ENCODE results near the gene USP12. TPM values are rescaled to one million over a fixed set of nuclear protein-coding genes. Genes with fewer than 3 reads are reported as not detected.

Gene USP12
- total and polyA plus RNA-seq, 3 donors from 2014 or later = 24.3 to 30.2 (median 26.1) TPM

GRCh38 chr13:27117158-27117557, 54.5 kb downstream of the USP12 start:
- no peak for TF ChIP-seq CTCF (IDR thresholded peaks at IDR 0.05)
- TF ChIP-seq POLR2A (IDR thresholded peaks at IDR 0.05) = no peak
- Histone ChIP-seq H3K9me3 (no peaks in the 10 kb centered on the region), H3K4me3 (no peak overlapping the region), H3K27me3 (no peaks in the 10 kb centered on the region), H3K36me3 (ENCODE audit: low read depth, missing control alignments) (no peaks in the 10 kb centered on the region), H3K4me1 (no peaks in the 10 kb centered on the region), H3K27ac (no peak overlapping the region)
- 82 to 85% methylated on average over 1 of the region's 1 CpG for WGBS, 2 donors
- no peak for DNase-seq
- intact Hi-C loops (cut with DNase I; ENCODE audit: low total_unique reads) = no loop called here

GRCh38 chr13:27113436-27113835, 58.2 kb downstream of the USP12 start:
- no peak for DNase-seq
- Histone ChIP-seq H3K27ac (no peak overlapping the region), H3K4me3 (no peak overlapping the region), H3K9me3 (no peaks in the 10 kb centered on the region), H3K36me3 (ENCODE audit: low read depth, missing control alignments) (no peaks in the 10 kb centered on the region), H3K27me3 (no peaks in the 10 kb centered on the region), H3K4me1 (no peaks in the 10 kb centered on the region)
- TF ChIP-seq POLR2A (IDR thresholded peaks at IDR 0.05) (no peak), CTCF (IDR thresholded peaks at IDR 0.05) (no peak)
- WGBS, 2 donors = 88 to 93% methylated on average over 4 of the region's 4 CpGs
- intact Hi-C loops (cut with DNase I; ENCODE audit: low total_unique reads) = no loop called here

DNA sequence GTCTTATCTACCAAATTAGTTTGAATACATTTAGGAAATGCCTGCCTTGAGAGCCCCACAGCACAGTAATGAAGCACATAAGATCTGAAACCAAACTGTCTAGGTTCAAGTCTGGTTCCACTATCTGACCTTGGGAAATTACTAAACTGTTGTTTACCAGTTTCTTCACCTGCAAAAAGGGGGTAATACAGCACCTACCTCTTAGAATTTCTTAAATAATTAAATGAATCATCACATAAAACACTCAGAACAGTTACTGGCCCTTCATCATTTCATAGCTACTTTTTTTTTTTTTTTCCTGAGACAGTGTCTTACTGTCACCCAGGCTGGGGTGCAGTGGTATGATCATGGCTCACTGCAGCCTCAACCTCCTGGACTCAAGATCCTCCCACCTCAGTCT, 59.6 kb downstream of the USP12 start:
- Histone ChIP-seq H3K27ac (no peak overlapping the region), H3K36me3 (ENCODE audit: low read depth, missing control alignments) (no peaks in the 10 kb centered on the region), H3K4me3 (no peak overlapping the region), H3K4me1 (no peaks in the 10 kb centered on the region), H3K9me3 (no peaks in the 10 kb centered on the region), H3K27me3 (no peaks in the 10 kb centered on the region)
- TF ChIP-seq POLR2A (IDR thresholded peaks at IDR 0.05) = no peak
- no peak for DNase-seq
- intact Hi-C loops (cut with DNase I; ENCODE audit: low total_unique reads) = no loop called here

GRCh38 chr13:27110056-27110746, 61.4 kb downstream of the USP12 start:
- intact Hi-C loops (cut with DNase I; ENCODE audit: low total_unique reads) = no loop called here
- WGBS, 2 donors = 87 to 89% methylated on average over 3 of the region's 3 CpGs
- H3K4me1 ChIP-seq = no peaks in the 10 kb centered on the region
- no peak overlapping the region for H3K27ac ChIP-seq
- no peak for TF ChIP-seq POLR2A (IDR thresholded peaks at IDR 0.05)
- no peak for TF ChIP-seq CTCF (IDR thresholded peaks at IDR 0.05)
- no peak for DNase-seq
- H3K4me3 ChIP-seq = no peak overlapping the region
- H3K27me3 ChIP-seq = no peaks in the 10 kb centered on the region
- no peaks in the 10 kb centered on the region for H3K36me3 ChIP-seq (ENCODE audit: low read depth, missing control alignments)
- H3K9me3 ChIP-seq = no peaks in the 10 kb centered on the region

- Histone ChIP-seq H3K4me3 (no peak overlapping the region), H3K4me1 (no peaks in the 10 kb centered on the region), H3K9me3 (no peaks in the 10 kb centered on the region), H3K27ac (no peak overlapping the region), H3K36me3 (ENCODE audit: low read depth, missing control alignments) (no peaks in the 10 kb centered on the region), H3K27me3 (no peaks in the 10 kb centered on the region)
- no peak for TF ChIP-seq POLR2A (IDR thresholded peaks at IDR 0.05)
- TF ChIP-seq CTCF (IDR thresholded peaks at IDR 0.05) = no peak
- DNase-seq = no peak
- intact Hi-C loops (cut with DNase I; ENCODE audit: low total_unique reads) = no loop called here
- 92 to 95% methylated on average over 5 of the region's 5 CpGs for WGBS, 2 donors
Measured at GRCh38 chr13:27106144-27106543, 65.5 kb downstream of the USP12 start.
